ENCODE results near the gene LIN7B.

- TF ChIP-seq ZSCAN9 (CRISPR knock-in tag; IDR thresholded peaks at IDR 0.05; ENCODE audit: borderline replicate concordance) (no peak), ZNF333 (CRISPR knock-in tag; IDR thresholded peaks at IDR 0.05; ENCODE audit: borderline replicate concordance) (no peak), CTCF (CRISPR knock-in tag; IDR thresholded peaks at IDR 0.05) (peak; percentile 89), ZNF501 (CRISPR knock-in tag; IDR thresholded peaks at IDR 0.05) (no peak), ZBTB20 (CRISPR knock-in tag; IDR thresholded peaks at IDR 0.05; ENCODE audit: borderline replicate concordance, low read depth) (no peak), HNRNPH1 (optimal IDR thresholded peaks at IDR 0.05; ENCODE audit: low read depth, low read length) (no peak), CBFB (CRISPR knock-in tag; IDR thresholded peaks at IDR 0.05) (no peak), EP300 (IDR thresholded peaks at IDR 0.05; ENCODE audit: low read depth in 2 of 2, low read length in 2 of 2) (no peak), EP300 (CRISPR knock-in tag; IDR thresholded peaks at IDR 0.05; ENCODE audit: borderline replicate concordance) (no peak), CREBL2 (CRISPR knock-in tag; IDR thresholded peaks at IDR 0.05; ENCODE audit: borderline replicate concordance) (no peak), ZNF446 (CRISPR knock-in tag; IDR thresholded peaks at IDR 0.05) (no peak), TAF1 (CRISPR knock-in tag; IDR thresholded peaks at IDR 0.05) (no peak)
These were observed 31.6 kb downstream of the LIN7B start for GRCh38 chr19:49145573-49146407.

Data from HepG2 (cell line).